GM12801 (cell line): Measurements from ENCODE around the gene SESN1.

Experiments used
- CTCF ChIP-seq: IDR thresholded peaks from one replicate; pipeline ENCODE4 v1.5.1; 2011; ENCODE audit warnings: control low read depth; ENCODE audit not compliant: insufficient read length; ENCODE audit errors: extremely low read depth

The SESN1 gene

GRCh38 chr6:109062216-109062615, 32.4 kb downstream of the SESN1 start:
- TF ChIP-seq CTCF: no peak

GRCh38 chr6:109060571-109060970, 34.1 kb downstream of the SESN1 start:
- TF ChIP-seq CTCF: no peak

GRCh38 chr6:109059571-109060021, 35.0 kb downstream of the SESN1 start:
- no peak for TF ChIP-seq CTCF

GRCh38 chr6:109059153-109059552, 35.5 kb downstream of the SESN1 start:
- TF ChIP-seq CTCF: no peak

GRCh38 chr6:109058620-109059019, 36.0 kb downstream of the SESN1 start:
- TF ChIP-seq CTCF: no peak

GRCh38 chr6:109056661-109057060, 38.0 kb downstream of the SESN1 start:
- no peak for TF ChIP-seq CTCF

GRCh38 chr6:109055771-109056235, 38.8 kb downstream of the SESN1 start:
- TF ChIP-seq CTCF: no peak

- no peak for TF ChIP-seq CTCF
Measured at GRCh38 chr6:109053336-109053735, 41.3 kb downstream of the SESN1 start.
